Heart left ventricle (tissue), 16 donors: Measurements from ENCODE around the gene FAM83B. TPM values are rescaled to one million over a fixed set of nuclear protein-coding genes. Genes with fewer than 3 reads are reported as not detected.

Experiments used
- ATAC-seq, 4 donors: fragments of 200-7000 bp; cut with Tn5 transposase; one replicate each; pipeline ENCODE4 v1.9.1; 2020 to 2022; ENCODE audit warnings: moderate library complexity in 4 of 4, mild to moderate bottlenecking in 3 of 4, moderate number of reproducible peaks in 1 of 4
- DNase-seq, 5 donors: peaks; one replicate each; pipeline ENCODE4 v3.0.0-alpha.2; 2020
- H3K27ac ChIP-seq, 12 donors: fragments of 200-600 bp; sonication (generic) in 4 of 12; one replicate each; pipeline versions ENCODE4 v1.5.0 to v1.8.0; 2016 to 2022; ENCODE audit warnings: mild to moderate bottlenecking in 2 of 12
- H3K27me3 ChIP-seq, 9 donors: fragments of 200-600 bp; sonication (generic) in 2 of 9; one replicate each; pipeline versions ENCODE4 v1.5.1 to v1.8.0; 2016 to 2022; ENCODE audit warnings: mild to moderate bottlenecking in 3 of 9
- H3K36me3 ChIP-seq, 9 donors: fragments of 200-600 bp; sonication (generic) in 2 of 9; one replicate each; pipeline versions ENCODE4 v1.5.0 to v1.8.0; 2018 to 2022; ENCODE audit warnings: mild to moderate bottlenecking in 2 of 9
- H3K4me1 ChIP-seq, 12 donors: fragments of 200-600 bp; sonication (generic) in 4 of 12; one replicate each; pipeline versions ENCODE4 v1.5.0 to v1.8.0; 2016 to 2022; ENCODE audit warnings: mild to moderate bottlenecking in 3 of 12
- H3K4me3 ChIP-seq, 12 donors: fragments of 200-600 bp; sonication (generic) in 4 of 12; one replicate each; pipeline versions ENCODE4 v1.5.0 to v1.8.0; 2017 to 2022; ENCODE audit warnings: mild to moderate bottlenecking in 9 of 12, moderate library complexity in 4 of 12
- H3K9me3 ChIP-seq, 12 donors: fragments of 200-600 bp; sonication (generic) in 4 of 12; one replicate each; pipeline versions ENCODE4 v1.5.0 to v1.8.0; 2016 to 2022; ENCODE audit warnings: mild to moderate bottlenecking in 1 of 12
- POLR2A ChIP-seq, 2 donors: fragments of 450-650 bp; IDR thresholded peaks; one replicate each; pipeline ENCODE4 v1.6.1; 2017; ENCODE audit warnings: antibody characterized with exemption in 2 of 2, mild to moderate bottlenecking in 2 of 2, moderate library complexity in 2 of 2
- WGBS, 4 donors: extraction: QIAGEN DNeasy Blood & Tissue Kit in 2 of 4; methylation state at CpG; one replicate each; pipeline versions ENCODE4 v1.1.5 to v1.1.7; 2013 to 2018; 5-methylcytosine and 5-hydroxymethylcytosine counted together
- intact Hi-C, 10 donors: fragments of 100-400 bp; cut with DNase I; formaldehyde crosslinking; loops; one replicate each; pipeline versions ENCODE4 v1.11.1 to v1.14.2; 2022
- polyA plus RNA-seq, 2 donors: library from polyadenylated mRNA; stranded (reverse); fragments of 200-250 nt; gene quantifications; one replicate each; pipeline ENCODE4 v1.2.3, GENCODE V29; 2013
- total RNA-seq, 9 donors: library from RNA; depleted of rRNA in 2 of 9; stranded (reverse); fragments of >200 nt in 2 of 9; fragmentation: NEBNext Ultra II Directional in 3 of 9; extraction: Animal tissue kit (Norgen Biotek cat#: 25700) in 3 of 9; gene quantifications; one replicate each; pipeline versions ENCODE4 v1.1.0 to v1.2.4, GENCODE V29; 2016 to 2023
- TF ChIP-seq, protein P1 (sequence below), 12 donors: fragments of 200-600 bp; sonication (generic) in 4 of 12; IDR thresholded peaks; one replicate each; pipeline versions ENCODE4 v1.5.0 to v1.8.0; 2018 to 2022; ENCODE audit warnings: antibody characterized with exemption in 12 of 12, mild to moderate bottlenecking in 5 of 12
- donor health status: ischemic (EF 13 %, LVEDD 7.1; RV severe dilation, severe dysfunction).
- donor health status: healthy with polysubstance abuse.
- donor health status: DM: no; HTN: yes; CAD: no.
- donor health status: DM: no; HTN: no; CAD: no.
- donor health status: ischemic (EF 25% LVEDD 6.9; RV normal size, moderate dysfunction).
- donor health status: ischemic (EF 25% LVEDD 5.7; RV mildly dilated, moderate dysfunction).
- donor health status: healthy.
- donor health status: DM: yes; HTN: yes; CAD: no.
- donor health status: ischemic (EF 35%, LVEDD 5.7; RV mildly dilated, moderate dysfunction).
- donor health status: nonischemic (EF 11% LVEDD 7.7; RV severe dilation, severe dysfunction).
- donor health status: DM: yes; HTN: yes; CAD: no.
- donor health status: PGD.
- donor health status: ischemic (EF 29% LVEDD 5.4; RV normal size, mild dysfunction).
- donor health status: nonischemic (EF 23%, LVEDD 6.1; RV moderate dilation, normal function).

Gene FAM83B
- total and polyA plus RNA-seq, 11 donors, result 0.03 to 1.1 (median 0.29) TPM; not detected in 1

DNA sequence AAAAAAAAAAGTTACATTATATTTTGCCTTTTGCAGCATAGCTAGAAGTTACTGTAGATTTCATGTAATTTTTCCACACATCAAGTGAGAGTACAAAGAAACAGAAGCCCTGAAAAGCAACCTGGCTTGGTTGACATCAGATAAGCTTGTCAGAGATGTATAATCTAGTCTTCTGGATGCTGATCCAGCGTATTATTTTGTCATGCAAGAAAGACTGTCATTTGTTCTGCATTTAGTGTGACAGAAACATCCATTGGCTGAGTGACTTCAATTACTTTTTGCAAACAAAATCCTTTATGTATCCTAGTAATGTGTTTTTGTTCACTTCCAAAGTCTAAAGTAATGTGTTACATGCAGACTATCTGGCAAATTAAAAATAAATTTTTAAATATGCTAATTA is 75.3 kb downstream of the FAM83B start:
- H3K36me3 ChIP-seq, result no peaks in the 10 kb centered on the region
- no peak for DNase-seq
- WGBS, 4 donors, result 53 to 74% (median 68%) methylated on average over 1 of the region's 1 CpG
- intact Hi-C loops, result no loop called here
- no peak overlapping the region for H3K4me3 ChIP-seq
- ATAC-seq, result no peak
- no peaks in the 10 kb centered on the region for H3K4me1 ChIP-seq
- H3K27me3 ChIP-seq, result no peaks in the 10 kb centered on the region
- TF ChIP-seq, protein P1, sequence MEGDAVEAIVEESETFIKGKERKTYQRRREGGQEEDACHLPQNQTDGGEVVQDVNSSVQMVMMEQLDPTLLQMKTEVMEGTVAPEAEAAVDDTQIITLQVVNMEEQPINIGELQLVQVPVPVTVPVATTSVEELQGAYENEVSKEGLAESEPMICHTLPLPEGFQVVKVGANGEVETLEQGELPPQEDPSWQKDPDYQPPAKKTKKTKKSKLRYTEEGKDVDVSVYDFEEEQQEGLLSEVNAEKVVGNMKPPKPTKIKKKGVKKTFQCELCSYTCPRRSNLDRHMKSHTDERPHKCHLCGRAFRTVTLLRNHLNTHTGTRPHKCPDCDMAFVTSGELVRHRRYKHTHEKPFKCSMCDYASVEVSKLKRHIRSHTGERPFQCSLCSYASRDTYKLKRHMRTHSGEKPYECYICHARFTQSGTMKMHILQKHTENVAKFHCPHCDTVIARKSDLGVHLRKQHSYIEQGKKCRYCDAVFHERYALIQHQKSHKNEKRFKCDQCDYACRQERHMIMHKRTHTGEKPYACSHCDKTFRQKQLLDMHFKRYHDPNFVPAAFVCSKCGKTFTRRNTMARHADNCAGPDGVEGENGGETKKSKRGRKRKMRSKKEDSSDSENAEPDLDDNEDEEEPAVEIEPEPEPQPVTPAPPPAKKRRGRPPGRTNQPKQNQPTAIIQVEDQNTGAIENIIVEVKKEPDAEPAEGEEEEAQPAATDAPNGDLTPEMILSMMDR (IDR thresholded peaks at IDR 0.05), result no peak
- no peak for TF ChIP-seq POLR2A (IDR thresholded peaks at IDR 0.05)
- no peaks in the 10 kb centered on the region for H3K9me3 ChIP-seq
- H3K27ac ChIP-seq, result no peak overlapping the region

DNA sequence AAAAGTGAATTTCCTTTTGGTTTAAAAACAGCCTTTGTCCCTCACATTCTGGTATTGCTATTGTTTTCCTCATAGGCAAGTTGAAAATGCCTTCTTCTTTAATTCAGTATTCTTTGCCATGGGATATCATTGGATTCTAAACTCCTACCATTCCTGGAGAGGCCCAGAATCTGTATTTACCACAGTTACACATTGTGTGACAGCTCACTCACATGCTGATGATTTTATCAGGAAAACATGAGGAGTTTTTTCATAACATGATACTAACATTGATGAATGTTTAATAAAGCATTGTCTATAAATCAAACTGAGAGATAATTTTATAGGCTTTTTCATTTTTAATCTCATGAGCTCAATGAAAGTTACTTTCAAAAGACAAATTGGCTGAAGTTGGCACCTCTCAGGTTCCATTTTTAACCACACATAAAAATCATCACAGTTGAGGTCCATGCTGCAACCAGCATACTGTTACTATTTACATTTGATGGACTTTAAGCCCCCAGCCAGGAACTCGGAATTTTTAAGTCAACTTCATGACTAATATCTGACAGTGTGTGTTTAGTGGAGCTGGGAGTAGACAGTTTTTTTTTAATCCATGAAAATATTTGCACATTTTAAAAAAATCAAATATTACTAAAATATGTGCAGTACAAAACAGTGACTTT is 82.8 kb downstream of the FAM83B start:
- Histone ChIP-seq H3K4me1 (no peaks in the 10 kb centered on the region), H3K9me3 (peaks cover 0 to 29% (median 4%) of the 10 kb centered on the region in 12 donors), H3K27me3 (no peaks in the 10 kb centered on the region), H3K4me3 (no peak overlapping the region), H3K27ac (no peak overlapping the region), H3K36me3 (no peaks in the 10 kb centered on the region)
- DNase-seq (no peak), ATAC-seq (no peak)
- 49 to 70% (median 66%) methylated on average over 1 of the region's 1 CpG for WGBS, 4 donors
- intact Hi-C loops, result no loop called here
- TF ChIP-seq, protein P1 (IDR thresholded peaks at IDR 0.05), result no peak

GRCh38 chr6:54932622-54933021 is 86.1 kb downstream of the FAM83B start:
- Histone ChIP-seq H3K27me3 (no peaks in the 10 kb centered on the region), H3K27ac (no peak overlapping the region), H3K4me3 (no peak overlapping the region), H3K4me1 (no peaks in the 10 kb centered on the region), H3K9me3 (peaks cover 0 to 30% (median 4%) of the 10 kb centered on the region in 12 donors), H3K36me3 (no peaks in the 10 kb centered on the region)
- intact Hi-C loops, result no loop called here
- no peak for DNase-seq
- TF ChIP-seq, protein P1 (IDR thresholded peaks at IDR 0.05), result no peak
- ATAC-seq, result no peak

GRCh38 chr6:54935739-54936138 is 89.2 kb downstream of the FAM83B start:
- H3K27ac ChIP-seq, result no peak overlapping the region
- peaks cover 0 to 36% (median 4%) of the 10 kb centered on the region in 12 donors for H3K9me3 ChIP-seq
- ATAC-seq, result no peak
- intact Hi-C loops, result no loop called here
- no peaks in the 10 kb centered on the region for H3K27me3 ChIP-seq
- no peaks in the 10 kb centered on the region for H3K36me3 ChIP-seq
- no peaks in the 10 kb centered on the region for H3K4me1 ChIP-seq
- no peak overlapping the region for H3K4me3 ChIP-seq
- WGBS, 4 donors, result 84 to 92% (median 88%) methylated on average over 5 of the region's 5 CpGs
- no peak for DNase-seq
- TF ChIP-seq POLR2A (IDR thresholded peaks at IDR 0.05), result no peak
- TF ChIP-seq, protein P1 (IDR thresholded peaks at IDR 0.05), result no peak
